H9 (cell line): Measurements from ENCODE around the gene HPCAL1. TPM values are rescaled to one million over a fixed set of nuclear protein-coding genes. Genes with fewer than 3 reads are reported as not detected.

Experiments
- DNase-seq: peaks from one replicate; pipeline ENCODE4 v3.0.0-alpha.2; 2017
- H2AFZ ChIP-seq: one replicate; pipeline ENCODE4 v1.6.1; 2013; ENCODE audit warnings: mild to moderate bottlenecking, low read length, control low read depth, moderate library complexity
- H2AK5ac ChIP-seq: 2 replicates; pipeline ENCODE4 v1.6.1; 2013; ENCODE audit warnings: low read length, control low read depth, mixed read lengths; ENCODE audit not compliant: insufficient read length
- H2BK120ac ChIP-seq: one replicate; pipeline ENCODE4 v1.6.1; 2013; ENCODE audit warnings: low read depth, mild to moderate bottlenecking, low read length, control low read depth, inconsistent platforms; ENCODE audit not compliant: poor library complexity, severe bottlenecking
- H2BK12ac ChIP-seq: 2 replicates; pipeline ENCODE4 v1.6.1; 2013; ENCODE audit warnings: low read length, control low read depth, mixed read lengths, low read depth; ENCODE audit not compliant: insufficient read length
- H2BK15ac ChIP-seq: 2 replicates; pipeline ENCODE4 v1.6.1; 2013; ENCODE audit warnings: low read depth, low read length, control low read depth
- H2BK20ac ChIP-seq: one replicate; pipeline ENCODE4 v1.6.1; 2013; ENCODE audit warnings: low read depth, mild to moderate bottlenecking, low read length, control low read depth, inconsistent platforms; ENCODE audit not compliant: poor library complexity, severe bottlenecking
- H2BK5ac ChIP-seq: 2 replicates; pipeline ENCODE4 v1.6.1; 2013; ENCODE audit warnings: low read length, control low read depth, mixed read lengths; ENCODE audit not compliant: insufficient read length
- H3K14ac ChIP-seq: 2 replicates; pipeline ENCODE4 v1.6.1; 2013; ENCODE audit warnings: low read length, control low read depth; ENCODE audit not compliant: insufficient read depth
- H3K18ac ChIP-seq: 2 replicates; pipeline ENCODE4 v1.6.1; 2013; ENCODE audit warnings: low read depth, mild to moderate bottlenecking, mixed read lengths, low read length, control low read depth; ENCODE audit not compliant: insufficient read length
- H3K23ac ChIP-seq: 2 replicates; pipeline ENCODE4 v1.6.1; 2013; ENCODE audit warnings: low read length, control low read depth, mixed read lengths, low read depth; ENCODE audit not compliant: insufficient read length
- H3K23me2 ChIP-seq: 2 replicates; pipeline ENCODE4 v1.6.1; 2013; ENCODE audit warnings: low read depth, mild to moderate bottlenecking, mixed read lengths, low read length, control low read depth; ENCODE audit not compliant: insufficient read length, poor library complexity, severe bottlenecking
- H3K27ac ChIP-seq: 2 replicates; pipeline ENCODE4 v1.5.1; 2013; ENCODE audit warnings: low read length, control low read depth, mixed read lengths, low read depth; ENCODE audit not compliant: insufficient read length
- H3K27me3 ChIP-seq: 2 replicates; pipeline ENCODE4 v1.6.1; 2013; ENCODE audit warnings: low read length, control low read depth, inconsistent platforms; ENCODE audit not compliant: insufficient read depth
- H3K4ac ChIP-seq: 2 replicates; pipeline ENCODE4 v1.6.1; 2013; ENCODE audit warnings: low read depth, mild to moderate bottlenecking, control low read depth, inconsistent platforms, low read length, moderate library complexity
- H3K4me1 ChIP-seq: 2 replicates; pipeline ENCODE4 v1.6.1; 2013; ENCODE audit warnings: low read length, control low read depth, inconsistent platforms; ENCODE audit not compliant: insufficient read depth
- H3K4me2 ChIP-seq: 2 replicates; pipeline ENCODE4 v1.6.1; 2013; ENCODE audit warnings: low read length, control low read depth, mixed read lengths; ENCODE audit not compliant: insufficient read length, insufficient read depth
- H3K56ac ChIP-seq: 2 replicates; pipeline ENCODE4 v1.6.1; 2013; ENCODE audit warnings: low read depth, mild to moderate bottlenecking, mixed read lengths, low read length, control low read depth; ENCODE audit not compliant: insufficient read length
- H3K79me1 ChIP-seq: 2 replicates; pipeline ENCODE4 v1.6.1; 2013; ENCODE audit warnings: low read depth, mild to moderate bottlenecking, moderate library complexity, low read length, control low read depth, inconsistent platforms; ENCODE audit not compliant: insufficient read depth, poor library complexity, severe bottlenecking
- H3K79me2 ChIP-seq: 2 replicates; pipeline ENCODE4 v1.6.1; 2013; ENCODE audit warnings: low read length, control low read depth, inconsistent platforms; ENCODE audit not compliant: insufficient read depth
- H3K9ac ChIP-seq: 2 replicates; pipeline ENCODE4 v1.6.1; 2013; ENCODE audit warnings: low read length, control low read depth, mixed read lengths; ENCODE audit not compliant: insufficient read length; ENCODE audit errors: extremely low read depth
- H3K9me3 ChIP-seq: one replicate; pipeline ENCODE4 v1.6.1; 2013; ENCODE audit warnings: low read depth, low read length, inconsistent platforms; ENCODE audit not compliant: control insufficient read depth
- H3T11ph ChIP-seq: one replicate; pipeline ENCODE4 v1.6.1; 2013; ENCODE audit warnings: mild to moderate bottlenecking, low read length, control low read depth, inconsistent platforms
- H4K20me1 ChIP-seq: one replicate; pipeline ENCODE4 v1.6.1; 2013; ENCODE audit not compliant: control insufficient read depth, insufficient read length, insufficient read depth
- H4K5ac ChIP-seq: 2 replicates; pipeline ENCODE4 v1.6.1; 2013; ENCODE audit warnings: low read depth, mild to moderate bottlenecking, mixed read lengths, low read length, control low read depth; ENCODE audit not compliant: insufficient read length
- H4K8ac ChIP-seq: replicated peaks from 2 replicates; pipeline ENCODE4 v1.6.1; 2013; ENCODE audit warnings: low read length, control low read depth, mixed read lengths, low read depth; ENCODE audit not compliant: insufficient read length
- H4K91ac ChIP-seq: 2 replicates; pipeline ENCODE4 v1.6.1; 2013; ENCODE audit warnings: low read depth, mild to moderate bottlenecking, moderate library complexity, mixed read lengths, low read length, control low read depth; ENCODE audit not compliant: insufficient read length
- H3K27ac Mint-ChIP-seq, 3 experiments: 2 replicates in 2 of 3; 3 replicates in 1 of 3; pipeline ENCODE4 v1.8.0; 2020 to 2021; ENCODE audit warnings: mixed read lengths in 3 of 3, mild to moderate bottlenecking in 1 of 3, moderate library complexity in 1 of 3
- H3K27me3 Mint-ChIP-seq: 2 replicates; pipeline ENCODE4 v1.8.0; 2021; ENCODE audit warnings: low read depth, mild to moderate bottlenecking, moderate library complexity, mixed read lengths
- H3K36me3 Mint-ChIP-seq, 3 experiments: 2 replicates in 2 of 3; 3 replicates in 1 of 3; pipeline ENCODE4 v1.8.0; 2020 to 2021; ENCODE audit warnings: low read depth in 3 of 3, mixed read lengths in 3 of 3; ENCODE audit not compliant: insufficient read depth in 1 of 3
- H3K4me1 Mint-ChIP-seq, 2 experiments: 2 replicates each; pipeline ENCODE4 v1.8.0; 2020; ENCODE audit warnings: mixed read lengths in 2 of 2
- H3K4me3 Mint-ChIP-seq, 2 experiments: 2 replicates in 1 of 2; 3 replicates in 1 of 2; pipeline ENCODE4 v1.8.0; 2020 to 2021; ENCODE audit warnings: mild to moderate bottlenecking in 2 of 2, mixed read lengths in 2 of 2, moderate library complexity in 1 of 2
- H3K9me3 Mint-ChIP-seq, 2 experiments: 2 replicates in 1 of 2; 3 replicates in 1 of 2; pipeline ENCODE4 v1.8.0; 2020; ENCODE audit warnings: mild to moderate bottlenecking in 2 of 2, mixed read lengths in 2 of 2, moderate library complexity in 1 of 2
- CTCF ChIP-seq: fragments of 200-600 bp; sonication (generic); conservative IDR thresholded peaks from 3 replicates; pipeline ENCODE4 v1.8.0; 2021; ENCODE audit warnings: antibody characterized with exemption, mild to moderate bottlenecking
- WGBS: extraction: QIAGEN DNeasy Blood & Tissue Kit; methylation state at CpG from one replicate; pipeline ENCODE4 v1.1.7; 2013; ENCODE audit warnings: missing lambda C conversion rate, low lambda C conversion rate, mixed read lengths; ENCODE audit not compliant: insufficient read length; ENCODE audit errors: extremely low coverage; 5-methylcytosine and 5-hydroxymethylcytosine counted together
- total RNA-seq: library from RNA; stranded (reverse); gene quantifications from 2 replicates; pipeline ENCODE4 v1.2.1, GENCODE V29; 2021

HPCAL1 gene
- total RNA-seq, 1 experiment from 2014 or later, result 4.7 TPM

DNA sequence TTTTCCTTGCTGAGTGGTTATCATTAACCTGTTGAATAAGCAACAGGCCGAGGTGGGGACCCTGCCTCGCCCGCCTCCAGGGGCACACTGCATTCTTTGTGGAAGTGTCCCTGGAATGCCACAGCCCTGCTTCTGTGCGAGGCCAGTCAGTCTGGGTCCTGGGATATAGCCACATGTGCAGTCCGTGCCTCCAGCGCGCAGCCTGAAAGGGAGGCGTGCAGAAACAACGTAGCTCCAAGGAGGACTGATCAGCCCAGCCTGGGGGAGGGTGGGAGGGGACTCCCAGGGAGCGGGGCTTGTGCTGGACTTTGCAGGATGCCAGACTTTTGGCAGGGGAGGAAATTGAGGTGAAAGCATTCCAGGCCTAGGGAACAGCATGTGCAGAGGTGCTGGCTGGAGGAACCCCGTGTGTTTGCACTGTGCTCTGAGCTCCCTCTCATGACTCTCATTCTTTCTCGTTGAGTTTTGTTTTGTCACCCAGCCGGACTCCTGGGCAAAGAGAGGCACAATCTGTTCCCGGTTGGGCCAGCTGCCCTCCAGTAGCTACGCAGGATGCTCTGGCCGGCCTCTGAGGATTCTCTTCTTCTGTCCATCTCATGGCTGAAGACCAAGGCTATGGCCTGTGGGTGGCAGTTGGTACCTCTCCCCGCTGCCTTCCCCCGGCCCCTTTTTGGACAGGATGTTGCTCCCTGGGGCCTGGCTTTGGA lies 39.7 kb downstream of the HPCAL1 start:
- H3K4me3 Mint-ChIP-seq, result no peak overlapping the region
- H3K4me1 ChIP-seq, result peaks cover 3% of the 10 kb centered on the region; the same call in 1 of the 2 replicates

More for the DNA sequence above, 39.7 kb downstream of the HPCAL1 start:
- H3K27ac Mint-ChIP-seq, result no peak overlapping the region
- Histone ChIP-seq H3T11ph (no peak overlapping the region), H3K4ac (no peak overlapping the region), H3K79me1 (no peaks in the 10 kb centered on the region), H2BK120ac (no peak overlapping the region), H3K27me3 (no peaks in the 10 kb centered on the region), H3K23ac (no peak overlapping the region), H4K20me1 (no peaks in the 10 kb centered on the region), H2AFZ (no peak overlapping the region), H2BK12ac (no peak overlapping the region), H3K23me2 (no peaks in the 10 kb centered on the region), H3K9me3 (no peaks in the 10 kb centered on the region), H4K91ac (no peak overlapping the region), H3K56ac (no peak overlapping the region), H2AK5ac (no peak overlapping the region), H4K5ac (no peak overlapping the region), H2BK15ac (no peak overlapping the region), H2BK20ac (no peak overlapping the region), H3K4me2 (no peak overlapping the region), H2BK5ac (no peak overlapping the region), H3K18ac (no peak overlapping the region), H4K8ac (no peak overlapping the region), H3K79me2 (no peaks in the 10 kb centered on the region), H3K27ac (no peak overlapping the region), H3K14ac (no peak overlapping the region), H3K9ac (no peak overlapping the region)
- no peak for DNase-seq
- H3K4me1 Mint-ChIP-seq, result peaks cover 0 to 14% of the 10 kb centered on the region in 2 experiments; a peak in 2 of 4 replicates
- no CpG with 5 or more reads among the region's 18 CpGs for WGBS
- peaks cover 1% of the 10 kb centered on the region; the same call in 1 of the 2 replicates for H3K27me3 Mint-ChIP-seq
- H3K36me3 Mint-ChIP-seq, result no peaks in the 10 kb centered on the region
- TF ChIP-seq CTCF, result no peak
- H3K9me3 Mint-ChIP-seq, result no peaks in the 10 kb centered on the region
